Osteocyte (in vitro differentiated cells): ENCODE results near the gene NHSL2. TPM values are rescaled to one million over a fixed set of nuclear protein-coding genes. Genes with fewer than 3 reads are reported as not detected.

Experiments used
- DNase-seq: peaks from one replicate; pipeline ENCODE4 v3.0.0; 2021; ENCODE audit warnings: mixed read lengths; ENCODE audit not compliant: unreplicated experiment; ENCODE audit errors: extremely low spot score
- H3K27ac Mint-ChIP-seq: one replicate; pipeline ENCODE4 v1.8.0; 2021; ENCODE audit warnings: mild to moderate bottlenecking, mixed read lengths; ENCODE audit not compliant: unreplicated experiment
- H3K27me3 Mint-ChIP-seq: one replicate; pipeline ENCODE4 v1.8.0; 2021; ENCODE audit warnings: mixed read lengths; ENCODE audit not compliant: unreplicated experiment
- H3K36me3 Mint-ChIP-seq: one replicate; pipeline ENCODE4 v1.8.0; 2021; ENCODE audit warnings: mixed read lengths; ENCODE audit not compliant: unreplicated experiment
- H3K4me1 Mint-ChIP-seq: one replicate; pipeline ENCODE4 v1.8.0; 2021; ENCODE audit warnings: mixed read lengths; ENCODE audit not compliant: unreplicated experiment
- H3K4me3 Mint-ChIP-seq: one replicate; pipeline ENCODE4 v1.8.0; 2021; ENCODE audit warnings: mild to moderate bottlenecking, moderate library complexity, mixed read lengths; ENCODE audit not compliant: unreplicated experiment
- H3K9me3 Mint-ChIP-seq: one replicate; pipeline ENCODE4 v1.8.0; 2021; ENCODE audit warnings: mixed read lengths; ENCODE audit not compliant: unreplicated experiment
- CTCF ChIP-seq: fragments of 200-600 bp; sonication (generic); IDR thresholded peaks from 2 replicates; pipeline ENCODE4 v1.5.0; 2021; ENCODE audit warnings: antibody characterized with exemption, mild to moderate bottlenecking, moderate library complexity
- total RNA-seq: library from RNA; stranded (reverse); gene quantifications from 2 replicates; pipeline ENCODE4 v1.2.1, GENCODE V29; 2021

The NHSL2 gene
- total RNA-seq, 1 donor from 2014 or later = 7.3 TPM

GRCh38 chrX:72006461-72006860 lies 95.8 kb downstream of the NHSL2 start:
- Mint-ChIP-seq H3K36me3 (no peaks in the 10 kb centered on the region), H3K4me1 (peaks cover 56% of the 10 kb centered on the region), H3K9me3 (peaks cover 4% of the 10 kb centered on the region), H3K4me3 (no peak overlapping the region), H3K27me3 (no peaks in the 10 kb centered on the region), H3K27ac (peak overlapping the region; percentile 27)
- peak; percentile 49 for DNase-seq
- no peak for TF ChIP-seq CTCF

GRCh38 chrX:72009731-72010130 lies 99.1 kb downstream of the NHSL2 start:
- Mint-ChIP-seq H3K4me3 (no peak overlapping the region), H3K27ac (no peak overlapping the region), H3K9me3 (peaks cover 11% of the 10 kb centered on the region), H3K4me1 (peaks cover 31% of the 10 kb centered on the region), H3K27me3 (no peaks in the 10 kb centered on the region), H3K36me3 (no peaks in the 10 kb centered on the region)
- peak; percentile 42 for DNase-seq
- TF ChIP-seq CTCF = no peak

- no peak for DNase-seq
- Mint-ChIP-seq H3K4me1 (peaks cover 19% of the 10 kb centered on the region), H3K36me3 (no peaks in the 10 kb centered on the region), H3K27me3 (no peaks in the 10 kb centered on the region), H3K4me3 (no peak overlapping the region), H3K27ac (no peak overlapping the region), H3K9me3 (peaks cover 11% of the 10 kb centered on the region)
- no peak for TF ChIP-seq CTCF
Observed at GRCh38 chrX:72011734-72012133, 101.1 kb downstream of the NHSL2 start.

- no peak overlapping the region for H3K27ac Mint-ChIP-seq
- no peak for TF ChIP-seq CTCF
- H3K4me1 Mint-ChIP-seq = peaks cover 10% of the 10 kb centered on the region
- H3K36me3 Mint-ChIP-seq = no peaks in the 10 kb centered on the region
- no peak overlapping the region for H3K4me3 Mint-ChIP-seq
- H3K9me3 Mint-ChIP-seq = peaks cover 7% of the 10 kb centered on the region
- no peak for DNase-seq
- no peaks in the 10 kb centered on the region for H3K27me3 Mint-ChIP-seq
Observed at GRCh38 chrX:72015383-72015782, 104.7 kb downstream of the NHSL2 start.

GRCh38 chrX:72016881-72017783 lies 106.5 kb downstream of the NHSL2 start:
- TF ChIP-seq CTCF = no peak
- peaks cover 12% of the 10 kb centered on the region for H3K4me1 Mint-ChIP-seq
- H3K27ac Mint-ChIP-seq = no peak overlapping the region
- peaks cover 6% of the 10 kb centered on the region for H3K9me3 Mint-ChIP-seq
- H3K4me3 Mint-ChIP-seq = no peak overlapping the region
- no peaks in the 10 kb centered on the region for H3K36me3 Mint-ChIP-seq
- peak; percentile 53 for DNase-seq
- H3K27me3 Mint-ChIP-seq = no peaks in the 10 kb centered on the region
